Neural cell (in vitro differentiated cells): Measurements from ENCODE around the gene PAFAH1B1.

Source experiments
- EP300 ChIP-seq: fragments of 450-650 bp; conservative IDR thresholded peaks from 2 replicates; pipeline ENCODE4 v1.6.1; 2014; ENCODE audit warnings: antibody characterized with exemption, mild to moderate bottlenecking, moderate library complexity; ENCODE audit not compliant: poor library complexity, severe bottlenecking
- POLR2AphosphoS5 ChIP-seq: IDR thresholded peaks from 2 replicates; pipeline ENCODE4 v1.6.1; 2012
- RAD21 ChIP-seq: fragments of 450-650 bp; conservative IDR thresholded peaks from 2 replicates; pipeline ENCODE4 v1.6.1; 2014; ENCODE audit warnings: antibody characterized with exemption, mild to moderate bottlenecking, moderate library complexity
- REST ChIP-seq: IDR thresholded peaks from 2 replicates; pipeline ENCODE4 v1.6.1; 2012; ENCODE audit warnings: borderline replicate concordance
- TF ChIP-seq, protein P1 (sequence below): fragments of 450-650 bp; IDR thresholded peaks from 2 replicates; pipeline ENCODE4 v1.5.1; 2014; ENCODE audit warnings: antibody characterized with exemption, mild to moderate bottlenecking, moderate library complexity; ENCODE audit not compliant: poor library complexity, severe bottlenecking

- TF ChIP-seq RAD21, result no peak
- no peak for TF ChIP-seq EP300
- no peak for TF ChIP-seq POLR2AphosphoS5
- TF ChIP-seq, protein P1, sequence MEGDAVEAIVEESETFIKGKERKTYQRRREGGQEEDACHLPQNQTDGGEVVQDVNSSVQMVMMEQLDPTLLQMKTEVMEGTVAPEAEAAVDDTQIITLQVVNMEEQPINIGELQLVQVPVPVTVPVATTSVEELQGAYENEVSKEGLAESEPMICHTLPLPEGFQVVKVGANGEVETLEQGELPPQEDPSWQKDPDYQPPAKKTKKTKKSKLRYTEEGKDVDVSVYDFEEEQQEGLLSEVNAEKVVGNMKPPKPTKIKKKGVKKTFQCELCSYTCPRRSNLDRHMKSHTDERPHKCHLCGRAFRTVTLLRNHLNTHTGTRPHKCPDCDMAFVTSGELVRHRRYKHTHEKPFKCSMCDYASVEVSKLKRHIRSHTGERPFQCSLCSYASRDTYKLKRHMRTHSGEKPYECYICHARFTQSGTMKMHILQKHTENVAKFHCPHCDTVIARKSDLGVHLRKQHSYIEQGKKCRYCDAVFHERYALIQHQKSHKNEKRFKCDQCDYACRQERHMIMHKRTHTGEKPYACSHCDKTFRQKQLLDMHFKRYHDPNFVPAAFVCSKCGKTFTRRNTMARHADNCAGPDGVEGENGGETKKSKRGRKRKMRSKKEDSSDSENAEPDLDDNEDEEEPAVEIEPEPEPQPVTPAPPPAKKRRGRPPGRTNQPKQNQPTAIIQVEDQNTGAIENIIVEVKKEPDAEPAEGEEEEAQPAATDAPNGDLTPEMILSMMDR, result no peak
- TF ChIP-seq REST, result no peak
Measured at GRCh38 chr17:2609091-2609490, 15.6 kb downstream of the PAFAH1B1 start.
